ENCODE results near the gene IWS1. TPM values are rescaled to one million over a fixed set of nuclear protein-coding genes. Genes with fewer than 3 reads are reported as not detected.

Gene IWS1
- 39.1 and 40.0 TPM in 2 replicates for total RNA-seq

DNA sequence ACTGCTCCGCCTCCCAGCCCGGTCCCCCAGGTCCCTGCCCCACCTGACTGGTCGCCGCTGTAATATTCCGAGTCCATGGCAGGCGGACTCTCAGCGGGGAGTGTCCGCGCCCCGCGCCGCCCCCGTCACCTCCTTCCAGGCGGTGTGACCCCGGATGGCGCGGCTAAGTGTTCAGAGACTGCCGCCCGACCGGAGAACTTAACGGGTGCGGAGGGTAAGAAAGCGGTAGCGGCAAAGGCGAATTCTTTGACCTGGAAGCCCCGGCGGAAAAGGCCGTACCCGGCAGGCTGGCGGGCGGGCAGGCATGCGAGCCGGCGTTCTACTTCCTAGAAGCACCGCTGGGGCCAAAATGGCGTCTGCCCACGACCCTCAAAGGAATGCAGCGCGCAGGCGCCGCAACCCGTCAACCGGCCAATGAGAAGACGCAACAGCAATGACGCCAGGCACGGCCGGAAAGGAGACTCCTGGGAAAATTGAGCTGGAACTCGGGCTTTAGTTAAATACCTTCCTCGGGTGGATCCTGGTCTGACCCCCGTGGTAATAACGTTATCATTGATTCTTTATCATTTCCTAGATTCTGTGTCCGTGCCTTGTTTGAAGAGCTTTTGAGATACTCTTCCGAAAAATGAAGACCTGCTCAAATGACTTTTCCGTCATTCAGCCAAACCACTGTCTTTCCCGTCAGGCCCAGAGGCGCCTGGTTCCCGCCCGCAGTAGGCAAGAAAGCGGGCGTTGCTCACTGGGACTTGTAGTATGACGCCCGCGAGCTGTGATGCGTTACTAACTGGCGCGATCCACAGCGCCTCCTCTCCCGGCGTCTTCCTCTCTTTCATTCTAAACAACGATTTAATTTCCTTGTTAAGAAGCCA is at the start of gene IWS1:
Gene IWS1 (minus strand): TSS at position 358 of the 869 bp plus-strand sequence. CDS start 281 bp downstream, at position 77.

DNA sequence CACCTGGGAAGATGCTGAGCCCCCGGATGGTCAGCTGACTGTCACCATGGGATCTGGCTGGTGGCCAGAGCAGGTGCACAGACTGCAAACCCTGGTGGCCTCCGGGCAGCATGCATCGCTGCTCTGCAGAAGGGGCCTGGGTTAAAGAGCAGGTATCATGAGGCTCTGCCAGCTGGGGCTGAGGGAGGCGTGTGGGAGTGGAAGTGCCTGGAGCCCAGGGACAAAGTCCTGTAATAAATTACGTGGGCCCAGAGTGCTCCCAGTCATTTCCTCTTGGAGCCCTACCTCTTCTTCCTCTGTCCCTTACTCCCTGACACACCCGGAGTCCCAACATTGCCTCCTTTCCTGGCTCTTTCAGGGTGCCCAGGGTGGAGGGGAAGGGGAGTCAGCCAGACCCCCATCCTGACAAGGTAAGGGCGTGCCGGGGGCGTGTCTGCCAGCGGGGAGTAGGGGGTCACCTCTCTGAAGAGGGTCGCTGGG is 9.2 kb upstream of the IWS1 start, which contains the start of gene MYO7B:
Gene MYO7B (plus strand): TSS at position 262 of the 480 bp plus-strand sequence. CDS start 24,040 bp downstream, outside the sequence.

Small RNA genes lying within 50 kb of the gene (small RNA-seq; reads per million reads assigned to genes)
- not detected for gene RNU4-48P

Other genes starting within 250 kb of the IWS1 start
- gene ERCC3, start 232.3 kb downstream of the IWS1 start, total RNA-seq = 33.9 and 36.1 TPM in 2 replicates
- gene MAP3K2, start 138.5 kb downstream of the IWS1 start, total RNA-seq = 60.9 and 76.2 TPM in 2 replicates
- 0.11 TPM in 1 of 2 replicates, not detected in the other for gene PROC, start 108.1 kb downstream of the IWS1 start, total RNA-seq
- gene MYO7B, start 9.2 kb upstream of the IWS1 start, total RNA-seq = 0.11 and 0.13 TPM in 2 replicates
- gene GPR17, start 119.7 kb upstream of the IWS1 start, total RNA-seq = not detected in 2 replicates
- 7.4 and 8.9 TPM in 2 replicates for gene LIMS2, start 149.0 kb upstream of the IWS1 start, total RNA-seq
- 5.2 and 6.0 TPM in 2 replicates for gene SFT2D3, start 175.0 kb upstream of the IWS1 start, total RNA-seq

Measured in articular chondrocyte of knee joint (primary cell).